Measurements from ENCODE around the gene UGT1A7.

UGT1A7 gene

DNA sequence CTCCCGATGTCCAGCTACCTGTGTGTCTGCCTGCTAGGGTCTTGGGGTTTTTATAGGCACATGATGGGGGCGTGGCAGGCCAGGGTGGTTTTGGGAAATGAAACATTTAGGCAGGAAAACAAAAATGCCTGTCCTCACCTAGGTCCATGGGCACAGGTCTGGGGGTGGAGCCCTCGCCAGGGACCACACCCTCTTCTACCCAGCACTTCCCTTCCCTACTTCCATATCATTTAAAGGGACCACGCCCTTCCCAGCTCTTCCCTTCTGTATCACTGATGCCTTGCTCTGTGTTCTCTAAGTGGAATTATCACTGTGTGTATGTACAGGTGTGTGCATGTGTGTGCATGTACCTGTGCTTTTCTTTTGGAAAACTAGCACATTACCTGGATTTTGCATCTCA is 84.7 kb downstream of the UGT1A7 start:
- DNase-seq: no peak

DNA sequence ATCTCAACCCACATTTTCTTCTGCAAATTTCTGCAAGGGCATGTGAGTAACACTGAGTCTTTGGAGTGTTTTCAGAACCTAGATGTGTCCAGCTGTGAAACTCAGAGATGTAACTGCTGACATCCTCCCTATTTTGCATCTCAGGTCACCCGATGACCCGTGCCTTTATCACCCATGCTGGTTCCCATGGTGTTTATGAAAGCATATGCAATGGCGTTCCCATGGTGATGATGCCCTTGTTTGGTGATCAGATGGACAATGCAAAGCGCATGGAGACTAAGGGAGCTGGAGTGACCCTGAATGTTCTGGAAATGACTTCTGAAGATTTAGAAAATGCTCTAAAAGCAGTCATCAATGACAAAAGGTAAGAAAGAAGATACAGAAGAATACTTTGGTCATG is 86.4 kb downstream of the UGT1A7 start:
- DNase-seq: no peak

DNA sequence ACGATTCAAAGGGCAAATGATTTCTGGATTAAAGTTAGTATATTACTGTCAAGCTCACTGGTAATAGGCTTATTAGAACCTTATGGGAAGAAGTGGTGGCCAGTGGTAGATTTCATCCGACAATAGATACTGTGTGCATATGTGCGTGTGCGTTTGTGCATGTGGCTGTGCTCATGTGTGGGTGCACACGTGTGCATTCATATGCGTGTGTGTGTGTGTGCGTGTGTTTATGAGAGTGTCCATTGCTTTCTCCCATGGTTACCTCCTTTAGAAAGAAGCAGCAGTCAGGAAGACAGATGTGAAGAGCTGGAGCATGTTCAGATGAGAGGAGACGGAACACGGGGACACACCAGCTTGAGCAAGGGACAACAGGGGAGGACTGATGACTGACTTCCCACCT is 87.6 kb downstream of the UGT1A7 start:
- no peak for DNase-seq

DNA sequence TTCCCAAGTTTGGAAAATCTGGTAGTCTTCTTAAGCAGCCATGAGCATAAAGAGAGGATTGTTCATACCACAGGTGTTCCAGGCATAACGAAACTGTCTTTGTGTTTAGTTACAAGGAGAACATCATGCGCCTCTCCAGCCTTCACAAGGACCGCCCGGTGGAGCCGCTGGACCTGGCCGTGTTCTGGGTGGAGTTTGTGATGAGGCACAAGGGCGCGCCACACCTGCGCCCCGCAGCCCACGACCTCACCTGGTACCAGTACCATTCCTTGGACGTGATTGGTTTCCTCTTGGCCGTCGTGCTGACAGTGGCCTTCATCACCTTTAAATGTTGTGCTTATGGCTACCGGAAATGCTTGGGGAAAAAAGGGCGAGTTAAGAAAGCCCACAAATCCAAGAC is 90.5 kb downstream of the UGT1A7 start:
- DNase-seq: no peak

DNA sequence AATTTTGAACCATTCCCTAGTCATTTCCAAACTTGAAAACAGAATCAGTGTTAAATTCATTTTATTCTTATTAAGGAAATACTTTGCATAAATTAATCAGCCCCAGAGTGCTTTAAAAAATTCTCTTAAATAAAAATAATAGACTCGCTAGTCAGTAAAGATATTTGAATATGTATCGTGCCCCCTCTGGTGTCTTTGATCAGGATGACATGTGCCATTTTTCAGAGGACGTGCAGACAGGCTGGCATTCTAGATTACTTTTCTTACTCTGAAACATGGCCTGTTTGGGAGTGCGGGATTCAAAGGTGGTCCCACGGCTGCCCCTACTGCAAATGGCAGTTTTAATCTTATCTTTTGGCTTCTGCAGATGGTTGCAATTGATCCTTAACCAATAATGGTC is 90.9 kb downstream of the UGT1A7 start:
- DNase-seq: no peak

DNA sequence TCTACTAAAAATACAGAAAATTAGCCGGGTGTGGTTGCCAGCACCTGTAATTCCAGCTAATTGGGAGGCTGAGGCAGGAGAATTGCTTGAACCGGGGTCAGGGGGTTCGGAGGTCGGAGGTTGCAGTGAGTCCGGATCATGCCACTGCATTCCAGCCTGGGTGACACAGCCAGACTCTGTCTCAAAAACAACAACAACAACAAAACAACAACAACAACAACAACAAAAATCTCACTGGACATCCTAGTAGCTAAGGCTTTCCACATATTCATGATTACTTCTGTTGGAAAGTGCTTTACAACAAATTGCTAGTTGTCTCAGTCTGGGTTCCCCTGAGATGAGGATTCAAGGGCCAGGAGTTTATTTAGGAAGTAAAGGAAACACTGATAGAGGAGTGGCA is 92.2 kb downstream of the UGT1A7 start:
- DNase-seq: no peak

DNA sequence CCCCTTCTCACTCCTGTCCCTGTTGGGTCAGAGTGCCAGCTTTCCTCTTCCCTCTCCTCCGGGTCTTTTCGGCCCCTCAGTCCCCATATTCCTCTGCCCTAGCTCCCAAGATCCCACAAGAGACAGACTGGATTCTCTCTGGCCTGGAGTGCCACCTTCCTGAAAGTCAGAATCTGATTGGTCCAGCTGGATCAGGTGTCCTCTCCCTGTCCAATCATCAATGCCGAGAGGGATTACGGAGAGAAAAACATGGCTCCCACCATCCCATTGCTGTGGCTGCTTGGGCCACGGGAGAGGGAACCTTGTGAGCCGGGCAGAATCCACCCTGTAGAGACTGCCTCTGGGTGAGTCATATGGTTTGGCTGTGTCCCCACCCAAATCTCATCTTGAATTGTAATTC is 93.7 kb downstream of the UGT1A7 start:
- DNase-seq: no peak

DNA sequence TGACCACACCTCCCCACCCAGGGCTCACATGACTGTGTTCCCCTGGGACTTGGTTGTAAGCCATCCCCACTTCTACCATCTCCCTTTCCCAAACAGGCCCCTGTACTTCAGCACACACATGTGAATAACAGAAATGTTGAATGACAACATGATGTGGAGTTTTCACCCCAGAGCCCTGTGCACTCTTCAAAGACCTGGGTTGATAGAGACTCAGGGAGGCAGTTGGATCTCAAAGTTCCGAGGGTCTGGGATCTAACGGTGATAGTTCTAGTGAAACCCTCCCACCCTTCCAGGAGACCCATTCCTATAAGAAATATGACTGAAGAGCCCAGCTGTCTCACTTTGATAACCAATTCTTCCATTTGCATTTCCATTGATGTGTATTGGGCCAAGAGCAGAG is 96.3 kb downstream of the UGT1A7 start, which contains the start of gene MROH2A:
Gene MROH2A, plus strand, starts transcription at position 301 of the 400 bp plus-strand sequence. CDS start 1,029 bp downstream, outside the sequence.
- DNase-seq: no peak

DNA sequence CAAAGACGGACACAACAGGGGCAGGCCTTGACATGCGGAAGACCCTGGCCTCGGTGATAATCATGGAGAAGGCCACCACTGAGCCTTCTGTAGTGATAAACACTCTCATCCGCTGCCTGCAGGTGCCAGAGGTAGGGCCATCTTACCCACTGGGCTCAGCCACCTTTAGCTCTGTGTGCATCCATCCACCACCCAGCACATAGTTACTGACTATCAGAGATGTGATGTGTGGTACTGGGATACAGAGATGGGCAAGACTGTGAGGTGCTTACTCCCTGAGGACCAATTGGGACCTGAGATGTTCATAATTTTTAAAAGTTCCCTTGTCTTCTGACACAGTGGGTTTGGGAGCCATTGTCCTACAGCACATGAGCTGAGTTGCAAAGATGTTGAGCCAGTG is 98.0 kb downstream of the UGT1A7 start:
- DNase-seq: no peak

DNA sequence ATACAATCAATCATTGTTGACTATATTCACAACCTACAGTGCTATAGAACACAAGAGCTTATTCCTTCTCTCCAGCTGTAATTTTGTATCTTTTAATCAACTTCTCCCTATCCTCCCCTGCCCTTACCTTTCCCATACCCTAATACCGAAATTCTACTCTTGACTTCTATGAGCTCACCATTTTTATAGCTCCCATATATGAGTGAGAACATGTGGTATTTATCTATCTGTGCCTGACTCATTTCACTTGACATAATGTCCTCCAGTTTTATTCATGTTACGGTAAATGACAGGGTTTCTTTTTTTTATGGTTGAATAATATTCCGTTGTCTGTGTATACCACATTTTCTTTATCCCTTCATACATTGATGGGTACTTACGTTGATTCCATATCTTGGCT is 99.1 kb downstream of the UGT1A7 start:
- DNase-seq: no peak

DNA sequence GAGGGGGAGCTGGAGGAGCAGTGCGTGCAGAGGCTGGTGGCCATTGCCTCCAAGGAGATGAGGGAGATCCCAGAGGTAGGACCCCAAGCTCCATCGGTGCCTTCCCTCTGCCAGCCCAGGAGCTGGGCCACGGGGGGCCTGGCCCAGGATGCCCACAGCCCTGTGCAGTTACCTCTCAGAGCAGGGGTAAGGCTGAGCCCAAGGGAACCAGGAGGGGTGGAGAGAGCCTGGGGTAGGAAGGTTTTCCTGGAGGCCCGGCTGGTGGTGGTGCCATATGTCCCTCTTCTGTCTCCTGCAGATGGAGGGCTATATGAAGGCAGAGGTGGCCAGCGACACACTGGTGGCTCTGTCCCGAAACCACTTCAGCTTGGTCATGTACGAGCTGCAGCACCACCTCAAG is 107.9 kb downstream of the UGT1A7 start:
- no peak for DNase-seq

DNA sequence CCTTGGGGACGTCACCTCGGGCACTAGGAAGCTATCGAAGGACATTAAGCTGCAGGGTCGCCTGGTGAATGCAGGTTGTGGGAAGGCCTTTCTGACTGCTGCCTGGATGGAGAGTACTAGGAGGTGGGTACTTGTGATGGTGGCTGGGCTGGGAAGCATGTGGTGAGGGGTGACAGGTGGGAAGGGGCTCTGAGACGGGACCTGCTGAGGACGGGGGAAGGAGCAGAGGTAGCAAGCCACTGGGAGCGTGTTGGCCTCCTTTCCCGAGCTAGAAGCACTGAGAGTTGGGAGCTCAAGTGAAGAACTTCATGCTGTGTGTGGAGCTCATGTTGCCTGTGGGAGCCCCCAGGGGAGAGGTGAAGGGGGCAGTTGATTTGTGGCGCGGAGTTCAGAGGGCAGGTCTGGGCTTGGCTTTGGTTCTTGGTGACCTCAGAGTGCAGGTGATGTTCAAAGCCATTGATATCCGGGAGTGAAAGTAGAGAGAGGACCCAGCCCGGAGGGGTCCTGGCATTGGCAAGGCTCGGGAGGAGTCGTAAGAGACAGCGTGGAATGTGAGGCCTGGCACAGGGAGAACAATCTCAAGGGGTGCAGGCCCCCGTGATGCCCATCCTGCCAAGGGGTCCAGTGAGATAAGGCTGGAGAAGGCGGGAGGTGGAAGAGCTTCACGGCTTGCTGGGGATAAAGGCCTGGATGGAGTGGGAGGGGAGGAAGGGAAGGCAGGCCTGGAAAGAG is 109.6 kb downstream of the UGT1A7 start:
- DNase-seq: no peak

DNA sequence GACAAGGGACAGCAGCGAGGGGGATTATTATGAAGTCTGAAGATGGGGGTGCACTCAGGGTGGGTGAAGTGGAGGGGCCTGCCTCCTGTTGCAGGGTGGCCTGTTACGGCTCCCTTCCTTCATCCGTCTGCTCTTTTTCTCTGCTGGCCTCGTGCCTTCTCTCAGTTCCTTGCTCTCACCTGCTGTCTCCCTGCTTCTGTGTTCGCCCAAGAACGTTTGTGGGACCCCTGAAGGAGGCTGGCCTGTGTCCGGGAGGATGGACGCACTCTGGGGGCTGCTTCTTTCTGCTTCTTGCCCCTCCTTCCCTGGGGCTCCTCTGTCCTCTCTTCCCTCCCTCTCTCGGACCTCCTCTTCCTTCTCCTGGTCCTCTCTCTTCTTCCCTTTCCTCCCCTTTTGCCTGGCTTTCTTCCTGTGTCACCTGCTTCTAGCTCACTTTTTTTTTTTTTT is 110.2 kb downstream of the UGT1A7 start:
- no peak for DNase-seq

DNA sequence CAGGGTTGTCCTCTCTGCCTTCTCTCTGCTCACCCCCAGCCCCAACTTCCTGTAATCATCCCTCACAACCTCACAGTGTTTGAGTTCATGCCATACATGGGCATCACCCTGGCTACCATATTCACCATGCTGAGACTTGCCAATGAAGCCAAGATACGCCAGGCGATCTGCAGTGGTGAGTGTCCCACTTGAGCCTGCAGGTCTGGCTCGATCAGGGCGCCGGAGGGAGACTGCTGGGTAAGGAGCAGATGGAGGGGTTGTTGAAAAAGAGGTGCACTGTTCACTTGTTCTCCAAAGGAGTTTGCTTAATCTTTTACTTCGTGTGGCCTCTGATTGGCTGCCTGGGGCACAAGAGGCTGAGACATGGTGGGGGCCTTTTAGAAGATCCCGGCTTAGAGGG is 111.0 kb downstream of the UGT1A7 start:
- no peak for DNase-seq

DNA sequence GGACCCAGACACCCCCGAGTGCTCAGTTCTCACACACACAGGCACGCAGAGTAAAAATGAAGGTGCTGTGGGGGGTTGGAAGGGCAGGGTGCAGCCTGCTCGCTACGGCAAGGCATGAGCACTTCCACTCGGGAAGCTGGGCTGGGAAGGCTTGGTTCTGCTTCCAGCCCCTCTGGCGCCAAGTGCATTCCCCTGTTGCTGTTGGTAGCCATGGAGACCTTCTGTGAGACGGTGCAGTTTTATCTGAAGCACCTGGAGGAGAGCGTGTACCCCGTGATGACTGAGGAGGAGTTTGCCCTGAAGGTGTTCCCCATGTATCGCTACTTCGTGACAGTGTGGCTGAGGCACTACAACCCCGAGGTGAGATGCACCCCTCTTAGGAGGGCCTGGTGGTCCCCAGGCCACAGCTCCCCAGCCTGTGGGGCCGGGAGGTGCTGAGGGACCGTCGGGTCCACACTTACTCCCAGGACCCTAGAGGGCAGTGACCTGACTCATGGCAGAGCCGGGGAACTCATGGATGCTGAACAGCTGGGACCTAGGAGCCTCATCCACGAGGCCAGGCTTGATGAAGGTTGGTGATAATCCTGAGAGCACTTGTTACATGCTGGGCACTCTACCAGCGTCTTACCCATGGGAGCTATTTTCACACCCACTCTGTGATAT is 111.9 kb downstream of the UGT1A7 start:
- no peak for DNase-seq

DNA sequence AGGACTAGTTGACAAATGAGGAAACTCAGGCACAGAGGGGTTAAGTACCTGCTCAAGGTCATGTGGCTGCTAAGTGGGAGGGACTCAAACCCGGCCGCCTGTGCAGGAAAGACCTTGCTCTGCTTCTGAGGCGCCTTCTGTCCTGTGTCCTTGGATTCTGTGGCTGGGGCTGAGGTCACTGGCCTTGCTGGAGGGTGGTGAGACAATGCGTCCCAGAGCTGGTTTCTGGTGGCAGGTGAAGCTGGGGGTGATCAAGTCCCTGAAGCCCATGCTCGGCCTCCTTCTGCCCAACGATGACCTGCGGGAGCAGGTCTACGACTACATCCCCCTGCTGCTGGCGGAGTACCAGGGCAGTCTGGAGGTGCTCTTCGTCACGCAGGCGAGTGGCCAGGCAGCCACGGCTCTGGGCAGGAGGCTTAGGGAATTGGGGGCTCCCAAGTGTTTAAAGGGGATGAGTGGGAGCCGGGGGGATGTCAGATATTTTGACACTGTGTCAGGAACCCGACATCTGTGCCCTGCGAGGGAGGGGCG is 112.5 kb downstream of the UGT1A7 start:
- DNase-seq: no peak

DNA sequence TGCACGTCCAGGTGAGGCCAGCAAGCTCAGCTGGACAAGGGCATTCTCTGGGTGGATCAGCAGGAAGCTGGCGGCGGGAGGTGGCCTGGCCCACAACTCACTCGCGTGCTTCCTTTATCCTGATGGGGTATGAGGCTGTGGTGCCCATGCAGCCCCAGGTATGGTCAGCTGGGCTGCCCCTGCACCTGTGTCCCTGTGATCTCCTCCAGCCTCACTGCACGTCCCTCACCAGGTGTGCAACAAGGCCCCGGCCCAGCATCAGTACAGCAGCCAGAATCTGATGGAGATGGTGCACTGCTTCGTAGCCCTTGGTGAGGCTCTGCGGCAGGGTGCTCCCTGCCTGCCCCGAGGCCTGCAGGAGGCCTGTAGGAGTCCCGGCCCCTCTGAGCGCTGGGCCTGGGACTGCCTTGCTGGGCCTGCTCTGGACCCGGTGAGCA is 114.1 kb downstream of the UGT1A7 start:
- no peak for DNase-seq

DNA sequence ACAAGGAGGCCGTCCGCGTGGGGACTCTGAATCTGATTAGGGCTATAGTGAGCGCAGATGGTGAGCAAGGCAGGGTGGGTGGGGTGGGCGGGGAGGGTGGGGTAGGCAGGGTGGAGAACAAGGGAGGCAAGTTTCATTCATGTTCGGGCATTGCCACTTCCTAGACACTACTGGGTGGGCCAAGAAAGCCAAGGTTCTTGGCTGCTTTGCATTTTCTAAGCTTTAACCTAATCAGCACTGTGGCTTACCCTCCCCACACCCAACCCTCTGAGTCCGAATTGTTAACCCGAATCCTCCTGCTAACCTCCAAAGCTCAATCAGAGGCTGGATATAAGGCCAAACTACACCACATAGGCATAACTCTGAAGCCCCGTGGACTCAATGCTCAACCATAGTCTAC is 114.6 kb downstream of the UGT1A7 start:
- DNase-seq: no peak

DNA sequence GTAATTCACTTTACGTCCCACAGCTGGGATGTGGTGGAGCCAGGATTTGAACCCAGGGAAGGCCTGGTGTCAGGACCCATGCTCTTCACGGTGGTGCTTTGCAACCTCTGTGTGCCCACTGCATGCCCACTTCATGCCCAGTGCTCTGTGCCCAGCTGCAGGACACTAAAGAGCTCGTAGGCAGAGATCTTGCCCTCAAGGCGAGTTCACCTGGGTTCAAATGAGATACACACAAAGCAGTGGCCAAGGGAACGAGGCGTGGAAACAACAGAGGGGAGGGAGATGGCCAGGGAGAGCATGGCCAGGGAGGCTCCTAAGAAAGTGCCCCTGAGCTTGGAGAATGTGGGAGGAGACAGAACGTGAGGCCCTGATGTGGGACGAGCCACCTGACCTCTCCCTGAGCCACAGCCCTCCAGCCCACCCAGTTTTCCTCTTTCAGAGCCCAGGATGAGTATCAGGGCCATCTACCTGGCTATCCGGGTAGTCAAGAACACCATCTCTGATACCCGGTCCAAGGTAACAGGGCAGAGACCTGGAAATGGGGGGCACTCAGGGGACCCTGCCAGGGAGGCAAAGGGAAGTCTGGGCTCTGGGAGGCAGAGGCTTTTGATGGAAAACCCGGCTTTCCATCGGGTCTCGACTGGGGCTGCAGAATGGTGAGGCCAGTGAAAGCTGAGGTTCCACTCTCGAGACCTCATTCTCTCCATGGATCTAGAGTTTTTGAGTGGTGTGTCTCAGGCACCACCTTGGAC is 116.8 kb downstream of the UGT1A7 start:
- DNase-seq: no peak

DNA sequence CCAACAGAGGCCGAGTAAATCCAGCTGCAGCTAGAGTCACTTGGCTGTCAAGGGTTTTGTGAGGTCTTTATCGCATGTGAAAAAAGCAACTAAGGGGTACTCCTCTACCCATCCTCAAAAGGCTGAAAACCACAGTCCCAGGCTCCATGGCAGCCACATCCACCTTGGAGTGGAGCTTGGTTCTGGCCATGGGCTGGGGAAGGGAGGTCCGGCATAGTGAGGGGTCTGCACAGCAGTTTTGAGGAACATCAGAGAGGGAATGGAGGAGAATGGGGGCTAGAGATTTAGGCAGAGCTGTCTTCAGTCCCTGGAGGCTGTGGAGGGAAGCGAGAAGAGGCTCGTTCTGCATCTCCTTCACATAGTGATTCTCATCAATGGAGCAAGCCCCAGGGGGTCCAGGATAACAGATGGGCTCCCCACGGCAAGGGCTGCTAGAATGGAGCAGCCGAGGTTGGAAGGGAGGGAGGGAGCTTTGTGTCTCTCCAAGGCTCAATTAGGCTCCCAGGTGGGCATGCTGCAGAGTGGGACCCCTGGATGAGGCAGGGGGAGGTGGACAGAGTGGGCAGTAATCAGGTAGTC is 117.5 kb downstream of the UGT1A7 start:
- no peak for DNase-seq

DNA sequence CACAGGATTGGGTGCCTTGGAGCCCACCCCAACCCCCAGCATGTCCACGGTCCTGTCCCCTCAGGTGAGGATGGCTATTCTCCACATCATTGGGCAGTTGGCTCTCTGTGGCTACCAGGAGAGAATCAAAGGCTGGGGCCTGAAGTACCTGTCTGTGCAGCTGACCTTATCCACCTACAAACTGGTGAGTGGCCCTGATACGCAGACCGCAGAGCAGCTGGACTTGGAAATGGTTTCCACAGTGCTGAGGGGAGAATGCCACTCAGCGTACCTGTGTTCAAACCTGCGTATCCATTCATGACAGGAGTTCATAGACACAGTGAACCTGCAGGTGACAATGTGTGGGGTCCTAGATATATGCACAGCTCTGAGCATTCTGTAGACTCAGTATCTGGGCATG is 118.0 kb downstream of the UGT1A7 start:
- DNase-seq: no peak

DNA sequence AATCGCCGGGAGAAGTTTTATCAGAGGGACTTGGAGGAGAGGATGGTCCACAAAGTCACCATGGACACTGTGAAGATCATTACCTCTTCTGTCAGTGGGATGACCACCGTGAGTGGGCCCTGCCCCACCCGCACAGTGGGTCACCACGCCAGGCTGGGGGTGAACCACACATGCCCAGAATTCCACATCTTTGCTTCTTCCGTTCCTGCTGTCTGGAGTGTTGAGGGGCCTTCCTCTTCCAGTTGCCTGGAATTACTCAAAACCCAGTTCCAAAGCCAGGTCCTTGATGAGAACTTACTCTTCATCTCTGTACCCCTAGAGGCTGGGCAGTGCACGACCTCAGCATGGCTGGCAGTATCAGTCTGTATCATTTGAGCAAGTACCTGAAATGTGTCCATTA is 118.5 kb downstream of the UGT1A7 start:
- DNase-seq: no peak
